ENCODE results near the gene CCNA2. TPM values are rescaled to one million over a fixed set of nuclear protein-coding genes. Genes with fewer than 3 reads are reported as not detected.

The CCNA2 gene
- total and polyA plus RNA-seq, 9 of the 15 experiments (the other 6 are each of a cell fraction or from before 2014, with no cell fraction given), result 37.1 to 197 (median 154) TPM

DNA sequence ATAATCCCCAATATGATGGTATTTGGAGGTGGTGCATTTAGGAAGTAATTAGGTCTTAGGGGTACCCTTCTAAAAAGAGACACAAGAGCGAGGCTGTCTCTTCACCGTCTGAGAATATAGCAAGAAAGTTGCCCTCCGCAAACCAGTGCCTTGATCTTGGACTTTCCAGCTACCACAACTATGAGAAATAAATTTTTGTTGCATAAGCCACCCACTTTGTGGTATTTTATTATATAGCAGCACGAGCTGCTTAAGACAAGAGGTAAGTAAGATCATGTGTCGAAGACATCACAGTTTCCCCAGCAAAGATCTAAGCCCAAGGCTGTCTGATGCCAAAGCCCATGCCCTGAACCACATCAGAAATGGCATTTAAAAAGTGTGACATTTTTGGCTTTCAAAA, 32.2 kb downstream of the CCNA2 start:
- 82% methylated on average over 5 of the region's 5 CpGs for WGBS (ENCODE audit: insufficient coverage, low coverage, missing lambda C conversion rate)
- Histone ChIP-seq H3K4me1 (replicated peaks in 1 of 2; ENCODE audit: control insufficient read depth in 2 of 2, insufficient read depth in 2 of 2, low read length in 2 of 2) (peaks cover 5 to 36% of the 10 kb centered on the region in 2 experiments; a peak in 3 of 5 replicates), H4K20me1 (replicated peaks; ENCODE audit: control insufficient read depth, insufficient read depth, low read length) (no peaks in the 10 kb centered on the region), H3K27ac (ENCODE audit: extremely low read depth, low read depth, low read length) (no peak overlapping the region), H3K27me3 (ENCODE audit: control insufficient read depth in 2 of 2, insufficient read depth in 2 of 2, low read length in 2 of 2) (no peaks in the 10 kb centered on the region), H3K36me3 (ENCODE audit: control insufficient read depth, insufficient read depth, low read length) (no peaks in the 10 kb centered on the region), H3K4me2 (ENCODE audit: insufficient read depth, low read length) (no peak overlapping the region), H3K9me1 (ENCODE audit: control insufficient read depth, insufficient read depth, low read length) (no peaks in the 10 kb centered on the region), H3K9ac (ENCODE audit: insufficient read depth in 1 of 2, low read depth in 2 of 2, low read length in 2 of 2) (no peak overlapping the region), H2AFZ (ENCODE audit: low read depth, low read length) (no peak overlapping the region), H3K4me3 (no peak overlapping the region), H3K79me2 (ENCODE audit: control insufficient read depth, insufficient read depth, low read length) (no peaks in the 10 kb centered on the region), H3K9me3 (replicated peaks; ENCODE audit: control insufficient read depth, insufficient read depth, low read depth, low read length) (no peaks in the 10 kb centered on the region)
- intact Hi-C loops (cut with micrococcal nuclease), result no loop called here
- in situ Hi-C loops (cut with MboI), result no loop called here
- POLR2A ChIA-PET, result no interaction called here
- ATAC-seq, result no peak
- no peak for FAIRE-seq
- TF ChIP-seq ADNP (tag; IDR thresholded peaks at IDR 0.05) (peak; percentile 85), NR2C2 (CRISPR knock-in tag; IDR thresholded peaks at IDR 0.05) (no peak), NR2C2 (tag; IDR thresholded peaks at IDR 0.05) (0 out of 2 replicates have a peak, but pooled peaks have one; percentile 13)
- TF ChIP-seq, protein P1, sequence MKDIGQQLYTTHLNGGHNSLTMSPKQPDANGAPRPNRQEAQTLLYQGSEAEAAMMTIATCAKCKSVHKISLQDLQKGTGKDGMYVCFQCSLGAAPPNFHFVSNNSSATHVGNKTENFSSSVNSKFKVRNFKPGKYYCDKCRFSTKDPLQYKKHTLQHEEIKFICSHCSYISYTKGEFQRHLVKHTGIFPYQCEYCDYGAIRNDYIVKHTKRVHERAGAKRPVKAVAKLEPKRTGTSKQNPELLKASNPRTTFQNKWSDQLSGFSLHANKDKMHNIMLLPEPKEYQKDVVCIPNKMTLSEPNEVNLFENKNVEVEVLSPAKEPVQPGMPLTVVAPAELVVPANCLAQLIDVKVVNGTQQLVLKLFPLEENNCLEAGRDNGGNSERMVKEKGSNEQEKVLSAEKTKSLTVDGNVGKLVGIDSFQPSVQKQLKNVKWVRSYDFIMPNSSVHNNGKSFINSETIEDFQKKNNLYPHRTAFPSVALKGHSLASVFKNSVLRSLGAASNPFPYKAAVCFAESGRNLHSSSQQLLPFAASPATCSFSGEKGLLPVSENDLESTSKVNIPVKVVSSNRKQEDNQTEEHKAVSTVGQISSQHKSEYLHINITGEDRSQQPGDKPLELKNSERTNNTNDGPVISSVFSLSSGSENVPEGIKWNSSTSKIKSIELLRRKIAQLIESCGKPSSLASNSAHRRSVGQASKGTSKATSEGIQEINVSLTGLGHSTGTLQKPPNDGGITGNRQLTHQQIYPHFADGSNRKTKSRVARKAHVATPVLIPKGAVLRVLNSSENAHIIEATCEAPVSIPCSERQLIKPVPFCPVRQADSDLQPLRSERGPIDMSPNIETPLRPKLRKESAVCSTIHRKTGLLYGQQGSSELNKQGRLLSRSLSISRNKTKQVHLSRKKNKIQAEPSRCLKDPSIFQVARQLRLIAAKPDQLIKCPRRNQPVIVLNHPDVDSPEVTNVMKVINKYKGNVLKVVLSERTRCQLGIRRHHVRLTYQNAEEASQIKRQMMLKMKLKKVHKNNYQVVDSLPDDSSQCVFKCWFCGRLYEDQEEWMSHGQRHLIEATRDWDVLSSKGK (CRISPR knock-in tag; IDR thresholded peaks at IDR 0.05), result no peak
- no TSS peak for BruUV-seq (replicated peaks)
- CTCF ChIA-PET (ENCODE audit: low intra/inter-chr PET ratio), result no interaction called here
- DNase-seq (ENCODE audit: extremely low read depth in 1 of 4, low spot score in 3 of 4), result no peak

Data from K562 (cell line).